Stimulated activated CD4-positive, alpha-beta T cell treated with anti-CD3 and anti-CD28 coated beads, Interleukin-2, amount 100 ng/mL, for 24 hours (primary cell): ENCODE measurements around the gene KCNA1.

Source experiments
- DNase-seq, 2 donors: peaks; one replicate each; pipeline ENCODE4 v3.0.0-alpha.2; 2020

The KCNA1 gene

GRCh38 chr12:4911316-4911994, 1.8 kb downstream of the KCNA1 start:
- peak in 1 of 2 donors; percentile 5 for DNase-seq

- DNase-seq = no peak
Observed at GRCh38 chr12:4914720-4915119, 5.0 kb downstream of the KCNA1 start.

GRCh38 chr12:4915752-4916151, 6.0 kb downstream of the KCNA1 start:
- no peak for DNase-seq

DNA sequence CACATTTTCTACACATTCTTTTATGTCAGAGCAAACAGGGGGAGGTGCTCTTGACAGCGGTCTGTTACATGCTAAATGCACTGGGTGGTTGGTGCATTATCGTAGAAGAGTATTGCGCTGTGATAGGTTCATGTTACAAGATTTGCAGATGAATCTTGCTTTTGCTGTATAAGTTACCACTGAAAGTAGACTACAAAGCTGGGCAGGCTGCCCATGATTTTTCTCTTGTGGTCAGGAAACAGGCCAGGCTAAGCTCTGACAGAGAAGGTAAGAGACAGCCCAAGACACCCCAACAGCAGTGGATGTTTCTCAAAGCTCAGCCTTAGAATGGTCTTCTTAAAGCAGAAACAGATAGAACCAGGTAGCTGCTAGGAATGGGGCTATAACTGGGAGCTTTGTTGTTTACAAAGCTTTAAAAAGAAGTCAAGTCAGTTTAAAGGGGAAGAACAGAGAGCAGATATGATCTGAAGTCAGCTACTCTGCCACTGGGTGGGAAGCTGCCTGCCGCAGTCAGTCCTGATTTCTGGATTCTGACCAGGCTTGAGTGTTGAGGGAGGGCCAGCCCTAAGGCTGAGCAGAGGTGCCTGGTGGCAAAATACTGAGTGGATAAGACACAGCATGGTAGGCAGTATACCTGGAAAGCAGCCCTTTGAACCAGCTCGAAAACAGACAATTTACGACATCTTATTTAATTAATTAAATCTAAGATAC, 9.4 kb downstream of the KCNA1 start:
- no peak for DNase-seq

- no peak for DNase-seq
Observed at GRCh38 chr12:4932576-4932975, 22.9 kb downstream of the KCNA1 start.

GRCh38 chr12:4933411-4933810, 23.7 kb downstream of the KCNA1 start:
- DNase-seq = no peak

DNA sequence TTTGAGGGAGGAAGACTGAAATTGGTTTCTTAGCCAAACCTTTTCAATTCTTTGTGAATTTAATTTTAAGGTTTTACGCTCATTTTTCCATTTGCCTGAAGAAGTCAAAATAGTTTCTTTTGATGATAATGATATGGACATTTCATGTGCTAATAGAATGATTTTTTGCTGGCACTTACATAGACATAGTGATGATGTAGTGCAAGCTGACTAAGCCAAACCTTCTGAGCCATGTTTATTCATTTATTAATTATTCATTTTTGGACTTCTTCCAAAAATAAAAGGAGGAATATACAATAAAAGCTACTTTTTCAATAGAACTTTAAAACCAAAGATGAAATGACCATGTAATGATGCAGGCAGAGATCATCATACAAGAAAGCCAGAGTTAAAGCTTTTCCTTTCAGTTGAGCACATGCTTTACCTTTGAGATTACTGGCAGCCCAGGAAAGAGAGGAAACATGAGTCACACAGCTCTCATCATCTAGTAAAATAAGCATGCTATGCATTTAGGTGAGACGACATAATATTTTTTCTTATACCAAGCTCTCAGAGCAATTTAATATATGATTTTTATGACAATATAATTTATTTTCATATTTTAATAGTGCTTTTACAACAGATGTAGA, 24.8 kb downstream of the KCNA1 start:
- DNase-seq = no peak

- DNase-seq = no peak
Observed at GRCh38 chr12:4938900-4939299, 29.2 kb downstream of the KCNA1 start.

GRCh38 chr12:4939418-4940023, 29.8 kb downstream of the KCNA1 start:
- DNase-seq = no peak

DNA sequence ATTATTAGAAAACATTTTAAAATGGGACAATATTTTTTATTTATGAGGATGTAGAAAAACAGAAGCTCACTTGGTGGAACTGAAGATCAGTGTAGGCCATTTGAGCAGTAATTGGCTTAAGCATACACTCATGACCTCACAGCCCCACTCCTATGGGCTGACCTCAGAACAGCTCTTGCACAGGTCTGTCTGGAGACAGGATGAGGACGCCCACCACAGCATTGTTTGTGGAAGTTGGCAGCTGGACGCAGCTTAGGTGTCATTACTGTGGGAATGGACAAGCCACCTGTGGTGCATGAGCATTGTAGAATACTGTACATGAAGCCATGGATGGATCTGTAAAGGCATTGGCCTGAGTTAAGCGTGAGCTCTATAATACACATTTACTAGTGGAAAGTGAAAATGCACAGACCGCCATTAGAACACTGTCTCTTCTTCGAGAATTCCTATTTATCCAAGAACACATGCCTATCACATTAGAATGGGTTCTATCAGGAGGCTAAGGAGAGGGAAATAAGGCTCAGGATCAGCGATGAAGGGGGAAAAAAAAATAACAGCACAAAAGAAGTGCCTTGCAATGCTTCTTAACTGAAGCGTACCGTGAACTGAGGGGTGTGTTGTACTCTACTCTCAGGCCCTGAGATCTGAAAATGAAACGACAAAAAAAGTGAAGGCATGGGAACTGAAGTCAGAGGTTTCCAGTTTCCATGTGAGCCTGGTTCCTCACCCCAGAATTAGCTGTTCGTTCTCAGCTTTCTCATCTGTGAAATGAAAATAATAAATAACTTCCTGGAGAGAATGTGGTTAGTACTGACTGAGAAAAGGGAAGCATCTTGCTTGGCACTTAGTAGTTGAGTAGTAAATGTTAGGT, 33.6 kb downstream of the KCNA1 start:
- no peak for DNase-seq

- DNase-seq = no peak
Observed at GRCh38 chr12:4943938-4944284, 34.2 kb downstream of the KCNA1 start.

DNA sequence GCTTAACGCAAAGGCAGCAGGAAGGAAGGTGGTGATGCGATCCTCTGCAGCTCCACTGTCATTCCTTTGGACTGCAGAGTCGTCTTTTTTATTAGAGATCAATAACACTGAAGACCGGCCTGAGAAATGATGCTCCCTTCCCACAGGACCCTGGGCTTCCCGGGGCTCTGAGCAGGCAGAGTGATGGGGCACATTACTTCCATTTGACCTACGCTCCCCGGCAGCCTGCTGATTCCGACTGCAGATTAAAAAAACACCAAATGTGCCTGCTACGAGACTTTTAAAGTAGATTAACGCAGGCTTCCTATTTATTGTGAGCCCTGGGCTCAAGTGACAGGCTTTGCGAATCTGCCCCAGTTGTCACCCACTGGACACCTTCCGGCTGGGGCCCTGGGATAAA, 37.5 kb downstream of the KCNA1 start:
- no peak for DNase-seq

- no peak for DNase-seq
Observed at GRCh38 chr12:4951083-4951482, 41.4 kb downstream of the KCNA1 start.

GRCh38 chr12:4951601-4952000, 41.9 kb downstream of the KCNA1 start:
- DNase-seq = no peak

GRCh38 chr12:4954621-4955354, 45.1 kb downstream of the KCNA1 start:
- no peak for DNase-seq

DNA sequence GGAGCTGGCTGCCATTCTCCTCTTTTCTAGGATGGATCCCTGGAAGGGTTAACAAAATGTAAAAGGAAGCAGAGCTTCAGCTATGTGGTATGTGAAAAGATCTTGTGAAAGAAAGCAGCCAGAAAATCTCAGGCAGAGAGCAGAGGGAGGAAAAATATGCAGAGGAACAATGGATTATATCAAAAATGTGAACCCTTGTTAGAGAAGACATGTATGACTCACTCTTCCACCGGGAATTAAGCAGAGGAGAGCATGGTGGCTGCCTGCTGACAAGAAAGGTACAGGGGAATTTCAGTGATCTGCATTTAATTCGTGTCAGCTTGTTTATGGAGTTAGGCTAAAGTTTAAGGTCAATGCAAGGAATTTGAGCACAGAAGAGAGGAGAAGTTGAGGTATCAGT, 46.3 kb downstream of the KCNA1 start:
- DNase-seq = no peak

DNA sequence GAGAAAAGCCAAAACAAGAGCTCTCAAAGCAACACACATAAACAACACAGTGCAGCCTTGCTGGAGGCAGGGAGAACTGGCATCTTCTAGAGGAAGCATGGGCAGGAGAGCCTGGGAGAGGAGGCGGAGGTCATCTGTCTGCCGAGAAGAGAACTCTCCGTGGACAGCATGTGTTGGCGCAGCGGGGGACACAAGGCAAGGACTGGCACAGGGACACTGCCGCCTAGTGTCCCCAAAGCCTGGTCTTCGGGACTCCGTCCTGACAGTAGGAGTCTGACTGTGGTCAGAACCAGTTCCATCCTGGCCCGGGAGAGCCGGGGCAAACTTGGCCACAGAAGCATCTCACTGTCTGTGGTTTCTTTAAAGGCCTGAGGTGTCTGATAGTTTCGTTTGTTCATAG, 47.3 kb downstream of the KCNA1 start:
- no peak for DNase-seq

- no peak for DNase-seq
Observed at GRCh38 chr12:4957761-4958160, 48.1 kb downstream of the KCNA1 start.

- no peak for DNase-seq
Observed at GRCh38 chr12:4958697-4959375, 49.1 kb downstream of the KCNA1 start.

- no peak for DNase-seq
Observed at GRCh38 chr12:4959381-4959780, 49.7 kb downstream of the KCNA1 start.

- DNase-seq = no peak
Observed at GRCh38 chr12:4960030-4960429, 50.3 kb downstream of the KCNA1 start.

- DNase-seq = no peak
Observed at GRCh38 chr12:4960547-4960946, 50.8 kb downstream of the KCNA1 start.
